T-helper 22 cell (primary cell): Measurements from ENCODE around the gene EYA2.
"Not testable (repeated sequence)": the region's sequence is repeated elsewhere in the genome, so short reads cannot be mapped to it uniquely, and the experiment has no call there.

Source experiments
- DNase-seq: peaks from one replicate; pipeline ENCODE4 v3.0.0-alpha.2; 2020; ENCODE audit warnings: low read depth

Gene EYA2

GRCh38 chr20:47175493-47175892, 280.9 kb downstream of the EYA2 start:
- no peak for DNase-seq

GRCh38 chr20:47176217-47176616, 281.6 kb downstream of the EYA2 start:
- not testable (repeated sequence) for DNase-seq

- DNase-seq, result no peak
Measured at GRCh38 chr20:47178277-47178676, 283.6 kb downstream of the EYA2 start.

- no peak for DNase-seq
Measured at GRCh38 chr20:47178851-47179250, 284.2 kb downstream of the EYA2 start.

GRCh38 chr20:47179267-47179666, 284.6 kb downstream of the EYA2 start:
- no peak for DNase-seq

DNA sequence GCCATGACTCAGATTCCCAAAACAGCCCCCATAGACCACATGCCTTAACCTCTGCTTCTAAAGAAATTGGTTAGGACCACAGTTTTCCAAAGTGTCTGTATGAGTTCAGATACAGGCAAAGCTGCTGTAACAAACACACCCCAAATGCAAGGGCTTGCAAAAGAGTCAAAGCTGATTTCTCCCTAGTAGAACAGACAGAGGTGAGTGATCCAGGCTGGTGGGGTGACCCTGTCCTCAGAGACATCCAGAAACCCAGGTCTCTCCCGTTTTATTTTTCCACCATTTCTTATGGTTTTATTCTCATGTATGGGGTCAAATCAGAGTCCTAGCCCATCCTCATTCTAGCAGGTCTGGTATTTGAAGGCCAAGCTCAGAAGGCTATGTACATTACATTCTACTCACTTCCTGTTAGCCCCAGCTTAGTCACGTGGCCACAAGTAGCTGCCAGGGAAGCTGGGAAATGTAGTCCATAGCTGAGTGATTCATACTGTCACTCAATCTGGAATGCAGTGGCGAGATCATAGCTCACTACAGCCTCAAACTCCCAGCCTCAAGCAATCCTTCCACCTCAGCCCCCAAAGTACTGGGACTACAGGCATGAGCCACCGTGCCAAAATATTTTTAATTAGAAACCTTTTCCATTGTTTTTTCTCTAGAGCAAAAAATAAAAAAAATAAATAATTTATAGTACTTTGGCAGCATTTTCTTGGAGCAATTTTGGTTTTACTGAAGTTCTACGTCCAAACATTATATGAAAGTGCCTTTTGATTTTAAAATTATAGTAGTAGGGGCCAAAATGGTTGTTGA, 286.6 kb downstream of the EYA2 start:
- DNase-seq, result no peak

DNA sequence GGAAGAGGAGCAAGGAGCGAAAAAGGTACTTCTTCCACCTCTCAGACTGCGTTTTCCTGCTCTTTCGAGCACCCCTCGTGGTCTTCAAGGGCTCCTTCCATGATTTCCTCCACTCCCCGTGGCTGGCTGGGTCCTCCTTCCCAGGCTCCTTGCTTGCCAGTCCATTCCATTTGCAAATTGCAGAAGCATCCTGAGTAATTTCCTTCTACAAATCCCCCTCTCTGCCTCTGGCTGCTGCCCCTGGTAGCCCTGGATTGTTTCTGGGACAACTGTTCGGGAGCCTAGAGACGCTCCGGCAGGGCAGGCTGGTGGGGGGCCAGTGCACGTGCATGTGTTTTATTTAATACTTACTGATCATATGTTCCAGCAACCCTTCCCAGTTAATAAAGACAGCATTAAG, 288.7 kb downstream of the EYA2 start:
- DNase-seq, result no peak

DNA sequence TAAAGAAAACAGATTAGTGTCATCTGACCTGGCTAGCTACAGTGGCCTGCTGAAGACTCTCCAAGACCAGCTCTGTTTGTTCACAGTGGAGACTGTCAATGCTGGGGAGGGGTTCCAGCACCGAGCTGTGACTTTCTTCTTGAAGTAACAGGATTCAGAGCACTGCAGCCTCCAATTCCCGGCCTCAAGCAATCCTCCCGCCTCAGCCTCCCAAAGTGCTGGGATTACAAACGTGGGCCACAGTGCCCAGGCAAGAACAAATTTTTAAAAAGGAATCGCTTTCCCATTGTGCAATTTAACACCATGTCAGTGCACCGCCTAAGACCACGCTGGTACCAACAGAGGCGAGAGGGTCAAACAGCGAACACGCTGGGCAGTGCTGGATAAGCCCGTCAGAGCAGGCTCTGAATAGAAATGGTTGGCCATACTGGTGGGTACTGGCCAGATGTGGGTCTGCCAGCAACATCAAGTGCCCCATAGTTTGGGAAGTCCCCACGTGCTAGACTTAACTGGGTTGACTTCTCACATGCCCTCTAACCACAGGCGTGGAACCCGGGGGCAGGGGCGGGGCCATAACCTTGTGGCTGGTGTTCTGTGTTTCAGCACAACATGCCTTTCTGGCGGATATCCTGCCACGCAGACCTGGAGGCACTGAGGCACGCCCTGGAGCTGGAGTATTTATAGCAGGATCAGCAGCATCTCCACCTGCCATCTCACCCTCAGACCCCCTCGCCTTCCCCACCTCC, 293.0 kb downstream of the EYA2 start:
- DNase-seq, result no peak

GRCh38 chr20:47188540-47188939, 293.9 kb downstream of the EYA2 start:
- DNase-seq, result no peak

DNA sequence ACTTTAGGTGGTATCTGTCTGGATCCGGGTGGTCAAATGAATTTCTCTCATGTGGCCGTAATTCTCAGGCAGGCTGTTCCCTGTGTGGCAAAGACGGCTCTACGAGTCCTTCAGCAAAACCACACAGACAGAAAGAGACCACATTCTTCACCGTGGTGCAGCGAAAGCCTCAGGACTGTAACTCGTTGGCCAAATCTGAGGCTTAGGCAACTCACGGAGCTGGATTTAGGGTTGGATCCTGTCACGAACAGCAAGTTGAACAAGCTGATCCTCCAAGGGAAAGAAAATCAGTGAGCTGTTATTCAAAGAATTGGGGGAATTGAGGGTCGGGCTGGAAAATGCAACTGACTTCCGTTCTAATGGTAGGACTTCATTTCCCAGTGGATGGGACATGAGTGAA, 294.4 kb downstream of the EYA2 start:
- no peak for DNase-seq

GRCh38 chr20:47191074-47191673, 296.5 kb downstream of the EYA2 start:
- DNase-seq, result no peak

- no peak for DNase-seq
Measured at GRCh38 chr20:47191956-47192355, 297.3 kb downstream of the EYA2 start.

GRCh38 chr20:47195573-47195972, 300.9 kb downstream of the EYA2 start:
- no peak for DNase-seq

DNA sequence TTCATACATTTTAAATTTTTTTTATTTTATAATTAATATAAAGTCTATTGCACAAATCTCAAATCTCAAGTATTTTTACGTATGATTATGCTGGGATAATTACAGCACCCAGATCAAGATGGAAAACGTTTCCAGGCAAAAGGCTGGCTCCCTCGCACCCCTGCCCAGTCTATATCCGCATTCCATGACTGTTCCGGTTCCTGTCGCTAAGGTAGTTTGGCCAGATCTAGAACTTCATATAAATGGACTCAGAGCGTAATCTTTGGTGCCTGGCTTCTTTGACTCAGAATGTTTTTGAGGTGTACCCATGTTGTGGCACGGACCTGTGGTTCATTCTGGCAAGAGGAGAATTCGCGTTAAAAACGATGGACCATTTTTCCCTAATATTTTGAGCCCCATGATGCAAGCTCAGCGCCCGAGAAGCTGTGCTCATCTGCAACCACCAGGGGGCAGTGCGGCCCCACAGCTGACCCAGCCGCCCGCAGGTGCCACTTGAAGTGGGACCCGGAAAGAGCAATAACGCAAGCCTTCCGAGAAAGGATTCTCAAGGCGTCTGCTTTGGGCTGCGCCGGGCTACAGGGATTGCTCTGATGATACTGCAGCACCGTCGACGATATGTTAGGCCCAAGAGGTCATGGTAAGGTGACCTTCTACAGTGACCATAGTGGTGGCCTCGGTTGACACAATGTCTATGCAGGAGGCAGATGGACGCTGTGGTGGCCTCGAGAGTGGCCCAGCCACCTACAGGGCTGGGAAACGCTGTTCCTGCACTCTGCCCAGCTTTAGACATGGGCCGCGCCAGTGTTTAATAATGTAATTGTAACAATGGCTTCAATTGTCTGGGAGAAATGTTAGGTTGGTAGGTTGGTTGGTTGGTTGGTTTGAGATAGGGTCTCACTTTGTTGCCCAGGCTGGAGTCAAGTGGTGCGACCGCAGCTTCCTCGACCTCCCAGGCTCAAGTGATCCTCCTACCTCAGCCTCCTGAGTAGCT, 301.7 kb downstream of the EYA2 start:
- peak; percentile 23 for DNase-seq

DNA sequence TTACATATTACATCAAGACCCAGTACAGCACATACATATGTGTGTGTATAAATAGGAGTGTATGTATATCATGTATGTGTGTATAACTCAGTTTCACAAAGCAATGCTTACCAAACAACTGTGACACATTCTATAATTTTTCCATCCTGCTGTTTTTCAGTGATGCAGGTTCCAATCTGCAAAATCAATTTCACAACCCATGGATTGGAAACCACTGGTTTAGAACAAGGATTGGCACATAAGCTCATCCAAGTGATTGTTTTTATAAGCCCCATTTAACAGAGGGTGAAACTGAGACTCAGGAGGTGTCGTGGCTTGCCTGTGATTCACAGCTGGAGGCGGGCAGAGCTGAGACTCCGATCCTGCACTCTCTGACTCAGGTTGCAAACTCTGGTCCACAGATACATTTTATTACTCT, 303.6 kb downstream of the EYA2 start:
- no peak for DNase-seq

GRCh38 chr20:47198996-47199552, 304.4 kb downstream of the EYA2 start:
- DNase-seq, result no peak

DNA sequence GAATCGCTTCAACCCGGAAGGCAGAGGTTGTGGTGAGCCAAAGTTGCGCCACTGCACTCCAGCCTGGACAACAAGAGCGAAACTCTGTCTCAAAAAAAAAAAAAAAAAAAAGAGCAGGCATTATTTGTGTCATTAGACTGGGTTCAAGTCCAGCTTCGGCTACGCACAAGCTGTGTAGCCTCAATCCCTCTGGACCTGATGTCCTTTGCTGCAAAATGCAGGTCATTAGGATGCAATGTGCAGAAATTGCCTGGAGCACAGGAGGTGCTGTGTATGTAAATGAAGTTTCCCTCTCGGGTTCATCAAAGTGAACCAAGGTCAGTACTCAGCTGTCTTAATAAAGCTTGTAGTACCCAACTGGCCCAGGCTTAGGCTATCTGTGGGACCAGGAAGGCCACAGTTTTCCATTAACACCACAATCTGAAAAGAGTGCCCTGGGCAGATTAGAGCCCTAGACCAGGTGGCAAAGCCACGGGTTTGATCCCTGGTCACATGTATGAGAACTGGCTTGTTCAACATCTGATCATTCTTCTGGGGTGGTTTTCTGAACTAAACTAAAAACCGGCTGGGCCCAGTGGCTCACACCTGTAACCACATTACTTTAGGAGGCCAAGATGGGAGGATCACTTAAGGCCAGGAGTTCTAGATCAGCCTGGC, 306.6 kb downstream of the EYA2 start:
- DNase-seq, result no peak

DNA sequence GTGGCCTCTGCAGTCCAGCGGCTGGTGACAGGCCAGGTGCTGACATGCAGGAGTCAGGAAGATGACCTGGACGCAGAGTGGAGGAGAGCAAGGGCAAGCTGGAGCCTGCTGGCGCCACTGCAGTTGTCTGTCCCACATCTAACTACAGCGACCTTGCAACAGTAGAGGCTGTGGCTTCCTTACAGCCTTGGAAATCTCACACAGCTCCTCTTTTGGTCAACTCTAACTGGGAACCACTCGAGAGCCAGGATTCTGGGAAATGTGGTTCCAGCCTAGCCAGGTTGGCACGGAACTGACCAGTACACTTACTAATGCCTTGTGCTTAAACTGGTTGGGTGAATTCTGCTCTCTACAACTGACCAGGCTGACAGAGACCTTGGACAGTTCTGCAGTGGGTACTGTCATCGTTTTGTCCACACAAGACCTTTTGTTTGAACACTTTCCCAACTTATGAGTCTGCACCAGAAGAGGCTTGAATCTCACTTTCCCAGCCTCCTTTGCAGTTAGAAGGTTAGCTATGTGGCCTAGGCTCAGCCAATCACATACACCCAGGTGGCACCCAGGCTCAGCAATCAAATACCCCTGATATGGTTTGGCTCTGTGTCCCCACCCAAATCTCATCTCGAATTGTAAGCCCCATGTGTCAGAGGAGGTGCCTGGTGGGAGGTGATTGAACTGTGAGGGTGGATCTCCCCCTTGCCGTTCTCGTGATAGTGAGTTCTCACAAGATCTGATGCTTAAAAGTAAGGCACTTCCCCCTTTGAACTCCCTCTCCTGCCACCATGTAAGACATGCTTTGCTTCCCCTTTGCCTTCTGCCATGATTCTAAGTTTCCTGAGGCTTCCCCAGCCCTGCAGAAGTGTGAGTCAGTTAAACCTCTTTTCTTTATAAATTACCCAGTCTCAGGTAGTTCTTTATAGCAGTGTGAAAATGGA, 308.4 kb downstream of the EYA2 start:
- no peak for DNase-seq

- no peak for DNase-seq
Measured at GRCh38 chr20:47204008-47204849, 309.6 kb downstream of the EYA2 start.
